HFFc6 (cell line): ENCODE data around the gene DOC2A. TPM values are rescaled to one million over a fixed set of nuclear protein-coding genes. Genes with fewer than 3 reads are reported as not detected.
"Not testable (repeated sequence)": the region's sequence is repeated elsewhere in the genome, so short reads cannot be mapped to it uniquely, and the experiment has no call there.

Experiments used
- DNase-seq: peaks from one replicate; pipeline ENCODE4 v3.0.0-alpha.2; 2018
- H3K27ac Mint-ChIP-seq: 2 replicates; pipeline ENCODE4 v1.8.0; 2020; ENCODE audit warnings: mild to moderate bottlenecking, mixed read lengths
- H3K27me3 Mint-ChIP-seq: 2 replicates; pipeline ENCODE4 v1.8.0; 2021; ENCODE audit warnings: mild to moderate bottlenecking, moderate library complexity, mixed read lengths; ENCODE audit not compliant: insufficient read depth
- H3K36me3 Mint-ChIP-seq: 2 replicates; pipeline ENCODE4 v1.8.0; 2021; ENCODE audit warnings: low read depth, mixed read lengths
- H3K4me1 Mint-ChIP-seq: 2 replicates; pipeline ENCODE4 v1.8.0; 2020; ENCODE audit warnings: low read depth, mixed read lengths
- H3K4me3 Mint-ChIP-seq: 2 replicates; pipeline ENCODE4 v1.8.0; 2020; ENCODE audit warnings: mild to moderate bottlenecking, moderate library complexity, mixed read lengths
- H3K9me3 Mint-ChIP-seq: 2 replicates; pipeline ENCODE4 v1.8.0; 2020; ENCODE audit warnings: mild to moderate bottlenecking, mixed read lengths
- CTCF ChIP-seq: fragments of 200-600 bp; sonication (generic); IDR thresholded peaks from 2 replicates; pipeline ENCODE4 v1.5.0; 2021; ENCODE audit warnings: antibody characterized with exemption, mild to moderate bottlenecking
- total RNA-seq, 6 experiments: library from RNA; stranded (reverse); fragmentation: NEBNext Ultra II Directional; extraction: Animal tissue kit (Norgen Biotek cat#: 25700); gene quantifications; 2 replicates in 1 of 6; 3 replicates in 5 of 6; pipeline ENCODE4 v1.2.3, GENCODE V29; 2021

Gene DOC2A
- total RNA-seq, 6 experiments from 2014 or later, result 0.19 to 0.30 TPM; not detected in 4

GRCh38 chr16:29961479-29962343 is 49.1 kb downstream of the DOC2A start, which contains the start of gene TMEM219:
Gene TMEM219, plus strand, starts transcription at chr16:29962079. Its CDS starts 1,065 bp downstream, at chr16:29963144.
- peak; percentile 87 for DNase-seq
- H3K4me3 Mint-ChIP-seq, result peak within 1 kb of the TSS; percentile 96

GRCh38 chr16:29961127-29961478 is 49.7 kb downstream of the DOC2A start:
- peak overlapping the region; percentile 96 for H3K4me3 Mint-ChIP-seq
- H3K27ac Mint-ChIP-seq, result peak overlapping the region; percentile 93
- H3K36me3 Mint-ChIP-seq, result no peaks in the 10 kb centered on the region
- TF ChIP-seq CTCF, result no peak
- H3K27me3 Mint-ChIP-seq, result no peaks in the 10 kb centered on the region; the same call in 1 of the 2 replicates
- H3K4me1 Mint-ChIP-seq, result peaks cover 19% of the 10 kb centered on the region
- DNase-seq, result no peak
- no peaks in the 10 kb centered on the region for H3K9me3 Mint-ChIP-seq

More at GRCh38 chr16:29961479-29962343, 49.1 kb downstream of the DOC2A start, which contains the start of gene TMEM219:
- Mint-ChIP-seq H3K9me3 (no peaks in the 10 kb centered on the region), H3K4me1 (peaks cover 19% of the 10 kb centered on the region), H3K36me3 (no peaks in the 10 kb centered on the region), H3K27ac (peak within 1 kb of the TSS; percentile 93), H3K27me3 (no peaks in the 10 kb centered on the region; the same call in 1 of the 2 replicates)
- peak; percentile 73 for TF ChIP-seq CTCF

GRCh38 chr16:29959821-29960220 is 51.0 kb downstream of the DOC2A start:
- H3K27me3 Mint-ChIP-seq, H3K27ac Mint-ChIP-seq, H3K36me3 Mint-ChIP-seq, H3K9me3 Mint-ChIP-seq, H3K4me3 Mint-ChIP-seq, DNase-seq: not testable (repeated sequence)
- peaks cover 19% of the 10 kb centered on the region for H3K4me1 Mint-ChIP-seq

GRCh38 chr16:29959293-29959692 is 51.5 kb downstream of the DOC2A start:
- Mint-ChIP-seq H3K36me3 (no peaks in the 10 kb centered on the region), H3K27me3 (no peaks in the 10 kb centered on the region; the same call in 1 of the 2 replicates), H3K27ac (no peak overlapping the region), H3K9me3 (no peaks in the 10 kb centered on the region), H3K4me1 (peaks cover 19% of the 10 kb centered on the region), H3K4me3 (no peak overlapping the region)
- no peak for TF ChIP-seq CTCF
- no peak for DNase-seq

- Mint-ChIP-seq H3K9me3 (no peaks in the 10 kb centered on the region), H3K4me3 (no peak overlapping the region), H3K36me3 (no peaks in the 10 kb centered on the region), H3K27me3 (no peaks in the 10 kb centered on the region; the same call in 1 of the 2 replicates), H3K27ac (no peak overlapping the region), H3K4me1 (peaks cover 19% of the 10 kb centered on the region)
- no peak for TF ChIP-seq CTCF
- DNase-seq, result no peak
Observed at GRCh38 chr16:29958756-29959155, 52.1 kb downstream of the DOC2A start.

Other genes starting within 250 kb of the DOC2A start
- not detected for gene ZG16, start 232.8 kb downstream of the DOC2A start, total RNA-seq
- gene KIF22, start 220.3 kb downstream of the DOC2A start, total RNA-seq, result 10 to 100 TPM; 26.4 to 50.3 (median 48.9) TPM
- gene MAZ, start 204.5 kb downstream of the DOC2A start, total RNA-seq, result 100 to 1,000 TPM; 148 to 178 (median 165) TPM
- 1 to 10 TPM; 2.9 to 4.3 (median 3.6) TPM for gene PRRT2, start 198.8 kb downstream of the DOC2A start, total RNA-seq
- gene PAGR1, start 194.9 kb downstream of the DOC2A start, total RNA-seq, result 10 to 100 TPM; 12.9 to 19.2 (median 17.7) TPM
- 100 to 1,000 TPM; 234 to 296 (median 268) TPM for gene MVP, start 190.6 kb downstream of the DOC2A start, total RNA-seq
- 100 to 1,000 TPM in 3 of 6 experiments, 10 to 100 TPM in 3; 82.6 to 115 (median 94.7) TPM for gene CDIPT, start 147.8 kb downstream of the DOC2A start, total RNA-seq
- 1 to 10 TPM; 1.5 to 4.5 (median 3.9) TPM for gene SEZ6L2, start 111.5 kb downstream of the DOC2A start, total RNA-seq
- 10 to 100 TPM in 4 of 6 experiments, 1 to 10 TPM in 2; 5.1 to 15.9 (median 14.1) TPM for gene ASPHD1, start 110.5 kb downstream of the DOC2A start, total RNA-seq
- 10 to 100 TPM; 13.9 to 17.0 (median 16.1) TPM for gene KCTD13, start 84.8 kb downstream of the DOC2A start, total RNA-seq
- gene TMEM219, start 48.9 kb downstream of the DOC2A start, total RNA-seq, result 100 to 1,000 TPM; 105 to 122 (median 110) TPM
- 10 to 100 TPM; 50.4 to 56.9 (median 53.0) TPM for gene TAOK2, start 37.2 kb downstream of the DOC2A start, total RNA-seq
- gene HIRIP3, start 15.4 kb downstream of the DOC2A start, total RNA-seq, result 10 to 100 TPM in 5 of 6 experiments, 1 to 10 TPM in 1; 9.8 to 14.4 (median 13.4) TPM
- gene INO80E, start 14.8 kb downstream of the DOC2A start, total RNA-seq, result 10 to 100 TPM; 61.0 to 77.4 (median 73.8) TPM
- not detected for gene C16orf92, start 12.2 kb upstream of the DOC2A start, total RNA-seq
- gene TLCD3B, start 20.2 kb upstream of the DOC2A start, total RNA-seq, result under 1 TPM in 4 of 6 experiments, not detected in 2; 0.28 to 0.39 (median 0.33) TPM
- gene ALDOA, start 54.7 kb upstream of the DOC2A start, total RNA-seq, result 1,000 to 10,000 TPM; 1,621 to 1,937 (median 1,752) TPM
- 100 to 1,000 TPM; 111 to 135 (median 123) TPM for gene PPP4C, start 65.0 kb upstream of the DOC2A start, total RNA-seq
- under 1 TPM; 0.16 to 0.33 (median 0.26) TPM for gene TBX6, start 80.9 kb upstream of the DOC2A start, total RNA-seq
- 10 to 100 TPM; 17.2 to 28.4 (median 19.1) TPM for gene YPEL3, start 85.2 kb upstream of the DOC2A start, total RNA-seq
- 1 to 10 TPM; 1.5 to 3.0 (median 2.3) TPM for gene GDPD3, start 102.5 kb upstream of the DOC2A start, total RNA-seq
- gene MAPK3, start 112.2 kb upstream of the DOC2A start, total RNA-seq, result 10 to 100 TPM; 58.5 to 89.3 (median 80.4) TPM
- 1 to 10 TPM; 2.9 to 4.2 (median 3.7) TPM for gene CORO1A, start 172.6 kb upstream of the DOC2A start, total RNA-seq
- 100 to 1,000 TPM; 113 to 142 (median 131) TPM for gene BOLA2B, start 182.6 kb upstream of the DOC2A start, total RNA-seq
- gene SLX1A, start 182.8 kb upstream of the DOC2A start, total RNA-seq, result 10 to 100 TPM; 13.2 to 23.3 (median 20.7) TPM
- gene SULT1A3, start 188.2 kb upstream of the DOC2A start, total RNA-seq, result 1 to 10 TPM; 3.4 to 8.9 (median 4.1) TPM
- gene NPIPB13, start 237.5 kb upstream of the DOC2A start, total RNA-seq, result 1 to 10 TPM in 5 of 6 experiments, under 1 TPM in 1; 0.91 to 7.5 (median 4.0) TPM